Measurements from ENCODE around the gene PXMP4.

Gene PXMP4

GRCh38 chr20:33667676-33668465 is 52.2 kb downstream of the PXMP4 start:
- peak; percentile 66 for DNase-seq

GRCh38 chr20:33667245-33667675 is 52.9 kb downstream of the PXMP4 start:
- peak; percentile 29 for DNase-seq

DNA sequence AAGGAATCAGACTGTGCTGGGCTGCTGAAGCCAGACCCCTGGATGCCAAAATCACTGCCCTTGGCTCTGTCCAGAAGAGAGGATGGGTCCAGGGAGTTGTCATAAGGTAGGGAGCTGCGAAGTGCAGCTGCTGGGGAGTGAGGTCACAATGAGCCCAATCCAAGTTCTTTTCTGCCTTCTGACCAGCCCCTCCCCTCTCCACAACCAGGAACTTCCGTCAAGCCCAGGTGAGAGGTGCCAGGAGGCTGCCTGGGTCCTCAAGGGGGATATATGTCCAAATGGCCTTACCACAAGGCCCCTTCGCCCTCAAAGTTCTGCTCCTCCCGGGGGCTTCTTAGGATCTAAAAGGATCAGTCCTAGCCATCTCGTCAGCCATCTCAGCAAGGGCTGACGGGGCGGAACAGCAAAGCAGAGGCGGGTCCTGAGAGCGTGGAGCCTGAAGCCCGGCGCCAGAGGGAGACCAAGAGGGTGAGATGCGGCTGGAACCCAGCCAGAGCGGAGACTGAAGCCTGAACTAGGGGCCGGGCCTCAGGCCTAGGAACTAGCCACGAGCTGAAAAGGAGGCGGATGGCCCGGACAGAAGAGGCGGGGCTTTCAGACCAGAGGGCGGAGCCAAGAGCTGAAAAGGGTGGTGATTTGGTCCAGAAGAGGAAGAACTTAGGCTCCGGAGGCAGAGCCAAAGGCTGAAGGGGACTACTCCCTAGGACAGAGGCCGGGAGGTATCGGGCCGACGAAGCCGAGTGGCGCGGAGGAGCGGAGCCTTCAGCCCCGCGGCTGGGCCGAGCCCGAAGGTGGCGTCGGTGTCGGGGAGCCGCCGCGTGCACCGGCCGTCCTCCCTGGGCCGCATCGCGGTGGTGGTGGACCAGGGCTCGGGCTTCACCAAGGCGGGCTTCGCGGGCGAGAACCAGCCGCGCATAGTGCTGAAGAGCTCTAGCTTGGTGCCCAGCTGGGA is 53.5 kb downstream of the PXMP4 start, which contains the start of gene ACTL10:
Gene ACTL10 (plus strand): TSS at position 651 of the 952 bp plus-strand sequence. CDS start 555 bp downstream, outside the sequence.
- DNase-seq = peak; percentile 63

DNA sequence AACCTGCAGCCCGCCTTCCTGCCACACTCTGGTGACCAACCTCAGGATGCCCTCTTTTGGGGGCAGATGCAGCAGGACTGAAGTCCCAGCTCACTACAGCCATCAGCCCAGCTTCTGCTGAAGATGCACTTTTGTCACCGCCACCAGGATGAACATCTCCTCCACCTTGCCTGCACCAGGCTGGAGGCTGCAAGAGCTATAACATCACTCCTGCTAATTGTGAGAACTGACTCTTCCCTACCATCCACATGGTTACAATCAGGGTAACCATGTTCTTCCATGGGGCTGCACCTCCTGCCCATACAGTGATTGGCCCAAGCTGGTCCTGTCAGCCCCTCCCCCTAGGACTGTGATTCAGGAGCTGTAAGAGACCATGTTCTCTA is 55.4 kb downstream of the PXMP4 start:
- DNase-seq = no peak

DNA sequence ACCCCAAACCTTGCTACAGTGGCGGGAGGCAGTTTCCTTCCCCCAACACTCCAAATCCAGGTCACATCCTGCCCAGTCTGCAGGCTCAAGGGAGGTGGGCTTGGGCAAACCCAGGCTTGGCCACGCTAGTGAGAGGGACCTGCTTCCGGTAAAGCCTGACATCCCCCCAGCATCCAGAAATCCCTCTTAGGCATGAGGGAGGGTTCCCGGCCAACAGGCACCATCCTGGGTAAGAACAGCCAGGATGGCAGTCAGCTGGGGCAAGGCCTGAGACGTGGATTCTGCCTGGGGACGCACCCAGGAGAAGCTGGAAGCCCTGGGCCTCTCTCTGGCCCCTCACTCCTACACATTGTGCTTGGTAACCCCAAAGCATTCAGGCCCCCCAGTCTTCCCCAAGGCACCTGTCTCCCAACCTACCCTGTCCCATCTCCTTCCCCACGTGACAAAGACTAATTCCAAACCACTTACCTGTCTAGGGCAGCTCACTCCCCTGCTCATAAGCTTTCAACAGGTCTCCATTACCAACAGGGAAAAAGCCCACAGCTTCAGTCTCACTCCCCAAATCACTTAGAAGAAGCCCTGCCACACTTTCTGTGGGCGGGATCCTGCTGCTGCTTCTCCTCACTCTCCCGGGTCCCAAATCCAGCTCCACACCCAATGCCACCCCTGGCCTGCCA is 55.9 kb downstream of the PXMP4 start:
- DNase-seq = no peak

DNA sequence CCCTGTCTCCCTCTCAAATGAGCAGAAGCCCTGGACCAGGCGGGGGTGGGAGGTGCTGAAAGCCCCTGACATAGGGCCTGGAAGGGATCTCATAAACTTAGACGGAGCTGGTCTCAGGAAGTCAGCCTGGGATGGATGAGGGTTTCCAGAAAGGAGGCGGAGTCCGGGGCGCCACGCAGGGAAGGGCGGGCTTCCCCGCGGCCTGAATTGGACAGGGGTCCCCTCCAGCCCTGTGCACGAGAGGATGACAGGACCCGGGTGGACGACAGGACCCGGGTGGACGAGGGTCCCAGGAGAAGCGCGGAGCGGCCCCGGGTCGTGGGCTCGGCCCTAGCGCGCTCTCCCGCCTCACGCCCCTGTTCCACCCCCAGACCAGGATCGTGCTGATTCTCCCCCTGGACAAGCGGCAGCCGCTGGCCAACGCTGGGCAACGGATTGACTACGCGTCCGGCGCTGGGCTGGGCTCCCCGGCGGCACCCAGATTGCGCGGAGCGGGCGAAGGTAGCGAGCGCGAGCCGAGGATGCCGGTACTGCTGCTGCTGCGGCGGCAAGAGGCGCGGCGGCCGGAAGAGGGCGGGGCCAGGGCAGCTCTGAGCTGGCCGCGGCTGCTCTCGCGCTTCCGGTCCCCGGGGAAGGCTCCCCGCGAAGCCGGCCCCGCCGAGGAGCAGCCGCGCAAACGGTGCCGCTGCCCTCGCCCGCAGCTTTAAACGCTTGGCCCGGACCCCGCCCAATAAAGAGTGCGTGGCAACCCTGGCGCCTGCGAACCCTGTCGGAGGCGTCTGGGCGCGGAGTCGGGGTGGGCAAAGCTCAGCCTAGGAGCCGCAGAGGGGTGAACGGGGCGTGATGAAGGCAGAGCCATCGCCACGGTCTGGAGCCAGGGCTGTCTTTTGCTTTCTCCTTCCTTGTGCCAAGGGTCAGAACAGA is 56.7 kb downstream of the PXMP4 start:
- DNase-seq = peak; percentile 74

DNA sequence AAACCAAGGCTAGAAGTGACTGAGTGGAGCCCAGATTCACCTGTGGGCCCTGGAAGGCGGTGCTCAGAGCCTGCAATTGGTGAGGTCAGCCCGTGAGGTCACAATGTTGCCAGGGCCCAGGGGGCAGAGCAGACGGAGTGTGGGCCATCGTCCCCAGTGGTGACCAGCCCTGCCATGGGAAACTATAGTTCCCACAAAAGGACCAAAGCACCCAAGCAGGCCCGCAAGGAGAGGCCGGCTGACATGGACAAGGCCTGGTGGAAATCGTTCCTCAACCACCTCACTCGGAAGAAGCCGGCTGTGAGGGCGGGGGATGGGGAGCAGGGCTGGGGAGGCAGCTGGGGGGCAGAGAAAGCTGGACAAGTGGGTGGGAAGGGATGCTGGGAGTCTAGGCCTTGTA is 57.9 kb downstream of the PXMP4 start, which contains the start of gene C20orf144:
Gene C20orf144 (plus strand): TSS at position 156 of the 400 bp plus-strand sequence. CDS start 19 bp downstream, at position 175.
- DNase-seq = no peak

DNA sequence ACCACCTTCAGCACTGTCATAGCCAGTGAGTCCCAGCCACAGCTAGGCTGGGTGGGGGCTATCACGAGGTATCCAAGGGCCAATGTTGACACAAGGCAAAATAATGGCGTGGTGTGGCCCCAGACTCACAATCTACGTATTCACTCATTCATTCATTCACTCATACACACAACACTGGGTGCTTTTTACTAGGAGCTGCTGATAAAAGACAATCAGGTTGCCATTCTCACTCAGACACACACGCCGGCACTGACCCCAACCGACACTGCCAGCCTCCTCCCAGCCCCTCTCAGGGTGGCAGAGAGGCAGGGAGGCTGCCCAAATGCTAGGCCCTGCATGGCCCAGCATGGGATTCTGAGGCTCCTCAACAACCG is 59.4 kb downstream of the PXMP4 start:
- DNase-seq = no peak

DNA sequence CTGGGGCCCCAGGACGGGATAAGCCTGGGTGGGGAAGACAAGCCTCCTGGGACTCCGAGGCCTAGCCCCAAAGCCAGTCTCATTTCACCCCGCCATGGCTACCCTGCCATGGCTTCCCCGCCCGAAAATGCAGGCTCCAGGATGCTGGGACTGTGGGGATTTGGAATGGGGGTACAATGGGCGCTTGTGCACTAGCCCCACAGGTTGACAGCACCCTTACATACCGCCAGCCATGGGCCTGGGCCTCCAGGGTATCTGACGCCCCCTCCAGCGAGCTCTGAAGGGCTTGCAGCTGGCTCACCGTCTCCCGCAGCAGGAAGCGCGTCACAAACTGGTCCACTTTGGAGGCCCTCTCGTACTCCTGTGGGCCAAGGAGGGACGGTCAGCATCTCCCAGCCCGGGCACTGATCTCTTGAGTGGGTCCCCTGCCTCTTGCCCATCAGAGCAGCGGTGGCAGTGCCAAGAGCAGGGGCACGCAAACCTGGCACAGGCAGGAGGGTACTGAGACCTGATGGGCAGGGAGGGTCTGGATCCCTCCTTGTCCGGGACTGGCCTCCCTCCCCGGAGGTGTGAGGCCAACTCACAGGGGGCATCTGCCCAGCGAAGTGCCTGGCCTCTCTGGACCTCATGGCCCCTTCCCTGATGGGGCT is 60.0 kb downstream of the PXMP4 start:
- no peak for DNase-seq

DNA sequence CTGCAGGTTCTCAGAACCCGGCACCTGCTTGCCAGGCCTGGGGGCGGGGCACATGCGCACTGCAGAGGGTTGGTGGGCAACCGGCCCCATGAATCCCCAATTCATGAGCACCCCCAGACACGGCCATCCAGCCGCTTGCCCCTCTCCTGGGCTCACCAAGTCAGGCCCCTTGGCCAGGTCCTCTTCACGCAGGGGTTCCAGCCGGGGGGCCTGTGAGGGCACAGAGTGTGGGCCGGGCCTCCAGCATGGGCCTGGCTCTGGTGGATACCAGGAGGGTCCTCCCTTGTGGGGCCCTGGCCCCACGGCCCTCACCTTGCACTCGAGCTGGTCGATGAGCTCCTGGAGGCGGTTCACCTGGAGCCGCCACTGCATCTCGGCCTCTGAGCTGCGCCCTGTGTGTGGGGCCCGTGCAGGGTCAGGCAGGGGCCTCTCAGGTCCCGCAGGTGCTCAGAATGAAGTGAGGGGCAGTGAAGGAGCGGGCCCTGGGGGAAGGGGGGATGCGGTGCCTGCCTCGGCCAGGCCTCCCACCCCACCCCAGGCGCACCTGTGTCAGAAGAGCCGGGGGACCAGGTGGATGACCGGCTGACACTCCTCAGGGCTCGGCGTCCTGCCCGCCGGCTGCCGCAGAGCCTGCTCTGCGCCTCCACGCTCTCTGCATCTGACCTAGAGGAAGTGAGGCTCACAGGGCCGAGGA is 60.6 kb downstream of the PXMP4 start:
- no peak for DNase-seq

- DNase-seq = no peak
Measured at GRCh38 chr20:33658929-33659328, 61.2 kb downstream of the PXMP4 start.

DNA sequence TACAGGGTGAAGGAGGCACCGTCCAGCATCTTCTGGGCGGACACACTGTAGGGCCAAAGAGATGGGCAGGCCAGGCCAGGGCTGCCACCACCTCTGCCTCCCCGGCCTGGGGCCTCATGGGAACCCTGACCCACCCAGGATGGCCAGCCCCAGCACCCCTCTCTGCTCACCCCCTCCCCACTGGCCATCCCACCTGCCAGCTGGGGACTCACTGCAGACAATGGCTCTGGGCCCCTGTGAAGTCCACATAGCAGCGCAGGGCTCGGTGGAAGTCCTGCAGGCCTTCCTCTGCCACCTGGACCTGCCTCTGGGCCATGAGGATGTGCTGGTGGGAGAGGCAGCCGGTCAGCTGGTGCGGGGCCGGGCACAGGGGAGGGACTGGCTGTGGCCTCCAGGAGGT is 61.6 kb downstream of the PXMP4 start:
- no peak for DNase-seq

DNA sequence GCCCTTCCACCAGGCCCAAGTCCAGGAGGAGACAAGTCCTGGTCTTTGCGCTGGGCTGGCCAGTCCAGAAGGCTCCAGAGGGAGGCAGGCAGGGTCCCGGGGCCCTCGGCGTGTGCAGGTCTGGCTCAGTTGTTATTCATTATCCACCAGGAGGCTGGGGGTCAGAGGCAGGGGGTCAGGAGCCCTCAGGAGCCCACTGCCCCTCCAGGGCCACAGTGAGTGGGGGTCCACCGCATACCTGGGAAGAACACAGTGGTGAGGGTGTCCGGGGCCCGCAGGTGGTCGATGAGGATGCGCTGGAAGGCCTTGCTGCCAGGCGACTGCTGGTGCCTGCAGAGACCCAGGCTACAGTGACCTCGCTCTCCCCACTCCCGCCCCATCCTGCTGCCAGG is 62.4 kb downstream of the PXMP4 start:
- no peak for DNase-seq

- no peak for DNase-seq
Measured at GRCh38 chr20:33656783-33657703, 63.1 kb downstream of the PXMP4 start.

GRCh38 chr20:33656010-33656782 is 63.9 kb downstream of the PXMP4 start:
- no peak for DNase-seq

GRCh38 chr20:33655164-33655563 is 64.9 kb downstream of the PXMP4 start:
- DNase-seq = no peak

- no peak for DNase-seq
Measured at GRCh38 chr20:33654680-33655161, 65.4 kb downstream of the PXMP4 start.

GRCh38 chr20:33653900-33654596 is 66.1 kb downstream of the PXMP4 start:
- no peak for DNase-seq
